Gastroesophageal sphincter (tissue), 4 donors: ENCODE data around the gene AIG1. TPM values are rescaled to one million over a fixed set of nuclear protein-coding genes. Genes with fewer than 3 reads are reported as not detected.
A peak's percentile ranks its signal among the peaks of the same experiment; 100 is the strongest.

Source experiments
- ATAC-seq: fragments of 150-250 bp; one replicate; pipeline ENCODE4 v1.9.1; 2016; ENCODE audit warnings: mild to moderate bottlenecking, moderate library complexity
- H3K27ac ChIP-seq, 4 donors: fragments of 200-600 bp; sonication (generic) in 3 of 4; 1 replicate in 3 of 4; 2 replicates in 1 of 4; pipeline ENCODE4 v1.5.1; 2016 to 2019
- H3K27me3 ChIP-seq: fragments of 200-600 bp; sonication (generic); one replicate; pipeline ENCODE4 v1.5.1; 2019
- H3K36me3 ChIP-seq, 2 donors: fragments of 200-600 bp; sonication (generic); one replicate each; pipeline ENCODE4 v1.5.1; 2019; ENCODE audit warnings: control low read depth in 1 of 2
- H3K4me1 ChIP-seq, 3 donors: fragments of 200-600 bp; sonication (generic); 1 replicate in 2 of 3; 2 replicates in 1 of 3; pipeline ENCODE4 v1.5.1; 2016 to 2019; ENCODE audit warnings: control low read depth in 2 of 3
- H3K4me3 ChIP-seq, 2 donors: fragments of 200-600 bp; sonication (generic); one replicate each; pipeline ENCODE4 v1.5.1; 2019; ENCODE audit warnings: mild to moderate bottlenecking in 1 of 2, moderate library complexity in 1 of 2
- H3K9me3 ChIP-seq, 3 donors: fragments of 200-600 bp; sonication (generic); one replicate each; pipeline ENCODE4 v1.5.1; 2017 to 2019; ENCODE audit warnings: control low read depth in 2 of 3
- EP300 ChIP-seq: sonication (generic); formaldehyde crosslinking; IDR thresholded peaks from one replicate; pipeline ENCODE4 v1.6.1; 2017; ENCODE audit warnings: antibody characterized with exemption, mild to moderate bottlenecking
- POLR2A ChIP-seq, 2 donors: fragments of 450-650 bp; IDR thresholded peaks; one replicate each; pipeline ENCODE4 v1.6.1; 2017; ENCODE audit warnings: antibody characterized with exemption in 2 of 2, mild to moderate bottlenecking in 2 of 2, moderate library complexity in 1 of 2
- POLR2AphosphoS5 ChIP-seq: sonication (generic); formaldehyde crosslinking; IDR thresholded peaks from one replicate; pipeline ENCODE4 v1.6.1; 2017; ENCODE audit warnings: antibody characterized with exemption
- WGBS, 2 donors: methylation state at CpG; one replicate each; pipeline ENCODE4 v1.1.5; 2018; ENCODE audit warnings: low coverage in 1 of 2; 5-methylcytosine and 5-hydroxymethylcytosine counted together
- total RNA-seq, 4 donors: library from RNA; depleted of rRNA; stranded (reverse); fragments of >200 nt; gene quantifications; one replicate each; pipeline ENCODE4 v1.1.0, GENCODE V29; 2016
- TF ChIP-seq, protein P1 (sequence below), 4 experiments: fragments of 200-600 bp in 2 of 4; fragments of 450-650 bp in 2 of 4; sonication (generic) in 1 of 4; IDR thresholded peaks; one replicate each; pipeline ENCODE4 v1.5.1; 2017 to 2019; ENCODE audit warnings: antibody characterized with exemption in 4 of 4, mild to moderate bottlenecking in 2 of 4, moderate library complexity in 2 of 4

Gene AIG1
- total RNA-seq, 4 donors from 2014 or later = 24.0 to 42.0 (median 31.5) TPM

DNA sequence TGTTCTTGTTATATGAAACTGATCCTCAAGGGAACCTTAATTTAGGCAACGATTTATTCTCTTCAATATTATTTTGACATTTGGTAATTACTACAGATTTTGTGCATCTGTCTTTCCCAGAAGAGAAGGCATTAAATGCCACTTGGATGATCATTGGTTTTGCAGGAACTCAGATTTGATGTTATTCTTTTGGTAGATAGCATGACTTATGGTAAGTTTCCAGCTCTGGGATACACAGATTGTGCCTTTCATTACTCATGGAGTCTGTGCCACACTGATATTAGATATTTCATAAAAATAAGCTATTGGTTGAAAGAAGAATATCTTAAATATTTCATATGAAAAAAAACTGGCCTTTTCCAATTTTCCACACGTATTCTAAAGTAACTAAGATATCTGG, 120.1 kb downstream of the AIG1 start:
- Histone ChIP-seq H3K9me3 (no peaks in the 10 kb centered on the region), H3K4me3 (no peak overlapping the region), H3K36me3 (peaks cover 0 to 11% of the 10 kb centered on the region in 2 donors), H3K4me1 (peaks cover 0 to 9% (median 0%) of the 10 kb centered on the region in 3 donors), H3K27ac (no peak overlapping the region), H3K27me3 (no peaks in the 10 kb centered on the region)
- no peak for TF ChIP-seq EP300
- no peak for TF ChIP-seq POLR2A (IDR thresholded peaks at IDR 0.05)
- TF ChIP-seq POLR2AphosphoS5 = no peak
- TF ChIP-seq, protein P1, sequence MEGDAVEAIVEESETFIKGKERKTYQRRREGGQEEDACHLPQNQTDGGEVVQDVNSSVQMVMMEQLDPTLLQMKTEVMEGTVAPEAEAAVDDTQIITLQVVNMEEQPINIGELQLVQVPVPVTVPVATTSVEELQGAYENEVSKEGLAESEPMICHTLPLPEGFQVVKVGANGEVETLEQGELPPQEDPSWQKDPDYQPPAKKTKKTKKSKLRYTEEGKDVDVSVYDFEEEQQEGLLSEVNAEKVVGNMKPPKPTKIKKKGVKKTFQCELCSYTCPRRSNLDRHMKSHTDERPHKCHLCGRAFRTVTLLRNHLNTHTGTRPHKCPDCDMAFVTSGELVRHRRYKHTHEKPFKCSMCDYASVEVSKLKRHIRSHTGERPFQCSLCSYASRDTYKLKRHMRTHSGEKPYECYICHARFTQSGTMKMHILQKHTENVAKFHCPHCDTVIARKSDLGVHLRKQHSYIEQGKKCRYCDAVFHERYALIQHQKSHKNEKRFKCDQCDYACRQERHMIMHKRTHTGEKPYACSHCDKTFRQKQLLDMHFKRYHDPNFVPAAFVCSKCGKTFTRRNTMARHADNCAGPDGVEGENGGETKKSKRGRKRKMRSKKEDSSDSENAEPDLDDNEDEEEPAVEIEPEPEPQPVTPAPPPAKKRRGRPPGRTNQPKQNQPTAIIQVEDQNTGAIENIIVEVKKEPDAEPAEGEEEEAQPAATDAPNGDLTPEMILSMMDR (IDR thresholded peaks at IDR 0.05) = no peak
- 61 to 62% methylated on average over 2 of the region's 2 CpGs for WGBS, 2 donors
- no peak for ATAC-seq

DNA sequence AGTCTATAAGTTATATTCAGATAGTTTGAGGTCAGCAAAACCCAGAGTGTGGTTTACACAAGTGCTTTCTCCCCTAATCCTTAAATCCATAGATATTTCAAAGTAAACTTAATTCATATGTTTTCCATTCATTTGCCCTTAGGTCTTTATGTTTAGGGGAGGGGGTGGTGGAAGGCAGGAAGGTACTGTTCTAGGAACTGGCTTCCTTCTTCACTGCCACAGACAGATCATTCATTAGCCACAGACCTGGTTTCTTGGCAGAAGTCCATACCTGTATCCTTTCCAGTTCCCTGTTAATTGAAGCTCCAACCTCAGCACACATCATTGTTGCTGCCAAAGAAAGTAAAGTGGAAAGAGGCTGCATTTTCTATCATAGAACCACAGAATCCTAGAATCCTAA, 123.0 kb downstream of the AIG1 start:
- no peaks in the 10 kb centered on the region for H3K27me3 ChIP-seq
- no peak for ATAC-seq
- H3K9me3 ChIP-seq = no peaks in the 10 kb centered on the region
- H3K27ac ChIP-seq = no peak overlapping the region
- peaks cover 0 to 28% (median 4%) of the 10 kb centered on the region in 3 donors for H3K4me1 ChIP-seq
- TF ChIP-seq, protein P1 (IDR thresholded peaks at IDR 0.05) = no peak
- no peak for TF ChIP-seq POLR2AphosphoS5
- peaks cover 0 to under 1% of the 10 kb centered on the region in 2 donors for H3K36me3 ChIP-seq
- no peak overlapping the region for H3K4me3 ChIP-seq

DNA sequence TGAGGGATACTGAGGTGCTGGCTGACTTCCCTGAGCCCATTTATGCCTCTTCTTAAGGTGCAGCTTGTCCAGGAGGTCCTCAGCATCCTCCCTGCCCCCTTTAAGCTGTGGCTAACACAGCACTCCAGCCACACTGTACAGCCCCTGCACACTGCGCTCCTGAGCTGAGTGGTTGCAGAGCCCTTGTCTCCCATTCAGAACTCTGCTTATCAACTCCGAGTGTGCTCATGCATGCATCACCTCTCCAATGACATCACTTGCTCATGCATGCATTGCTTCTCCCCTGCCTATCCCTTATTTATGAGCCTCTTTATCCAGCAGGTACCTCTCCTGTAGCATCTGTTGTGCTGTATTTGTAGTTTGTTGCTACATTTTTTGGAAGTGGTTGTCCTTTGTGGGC, 124.6 kb downstream of the AIG1 start:
- TF ChIP-seq POLR2AphosphoS5 (no peak), POLR2A (IDR thresholded peaks at IDR 0.05) (no peak), EP300 (no peak)
- TF ChIP-seq, protein P1 (IDR thresholded peaks at IDR 0.05) = no peak
- Histone ChIP-seq H3K4me3 (no peak overlapping the region), H3K4me1 (peaks cover 0 to 32% (median 4%) of the 10 kb centered on the region in 3 donors), H3K9me3 (no peaks in the 10 kb centered on the region), H3K27me3 (no peaks in the 10 kb centered on the region), H3K36me3 (no peaks in the 10 kb centered on the region), H3K27ac (no peak overlapping the region)
- WGBS, 2 donors = 89 to 90% methylated on average over 2 of the region's 2 CpGs
- no peak for ATAC-seq

DNA sequence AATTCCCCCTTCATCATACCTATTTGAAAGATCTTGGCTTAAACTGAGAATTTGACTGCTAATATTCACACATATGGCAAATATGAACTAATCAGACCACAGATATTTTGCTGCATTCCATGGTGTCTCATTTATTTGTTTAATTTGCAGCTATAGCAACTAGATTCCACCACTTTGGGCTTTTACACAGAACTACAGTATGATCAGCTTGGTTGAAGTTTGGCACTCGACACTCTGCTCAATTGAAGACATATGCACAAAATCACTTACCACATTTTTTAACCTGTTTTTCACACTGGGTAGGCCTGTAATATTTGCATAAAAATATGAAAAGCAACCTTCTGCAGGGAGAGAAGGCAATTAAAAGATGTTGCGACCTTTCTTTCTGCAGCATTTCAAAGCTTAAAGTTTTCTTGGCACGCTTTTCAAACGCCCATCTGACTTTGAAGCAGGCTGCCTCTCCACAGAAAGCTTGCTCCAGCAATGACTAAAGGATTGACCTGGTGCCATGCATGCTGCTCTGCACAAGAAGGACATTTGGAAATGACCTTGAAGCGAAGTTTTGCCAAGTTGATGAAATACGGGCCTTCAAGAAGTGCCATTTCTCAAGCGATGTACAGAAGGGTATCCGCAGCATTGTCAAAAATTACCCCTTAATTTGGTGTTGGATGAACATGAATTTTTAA, 126.7 kb downstream of the AIG1 start:
- Histone ChIP-seq H3K9me3 (no peaks in the 10 kb centered on the region), H3K4me3 (no peak overlapping the region), H3K4me1 (peaks cover 0 to 32% (median 4%) of the 10 kb centered on the region in 3 donors), H3K36me3 (no peaks in the 10 kb centered on the region), H3K27me3 (no peaks in the 10 kb centered on the region), H3K27ac (peak overlapping the region in 1 of 4 donors; percentile 8)
- 29 to 35% methylated on average over 8 of the region's 8 CpGs for WGBS, 2 donors
- TF ChIP-seq EP300 (no peak), POLR2AphosphoS5 (no peak), POLR2A (IDR thresholded peaks at IDR 0.05) (no peak)
- TF ChIP-seq, protein P1 (IDR thresholded peaks at IDR 0.05) = no peak
- ATAC-seq = no peak

DNA sequence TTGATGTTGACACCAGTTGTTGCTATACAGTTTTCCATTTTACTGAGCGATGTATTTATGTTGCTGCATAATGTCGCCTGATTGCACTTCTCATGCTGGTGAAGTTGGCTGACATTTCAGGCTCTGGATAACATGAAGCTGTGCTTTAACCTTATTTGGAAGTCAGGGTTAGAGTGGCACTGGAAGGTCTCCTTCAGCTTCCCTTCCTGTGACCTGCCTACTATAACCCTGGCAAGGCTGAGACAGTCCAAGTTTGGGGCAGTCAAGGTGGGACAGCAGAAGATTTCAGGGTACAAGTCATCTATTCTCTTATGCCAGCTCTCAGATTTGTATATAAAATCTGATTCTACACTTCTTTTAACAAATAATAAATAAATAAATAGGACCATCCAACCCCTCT, 127.6 kb downstream of the AIG1 start:
- H3K27me3 ChIP-seq = no peaks in the 10 kb centered on the region
- TF ChIP-seq, protein P1 (IDR thresholded peaks at IDR 0.05) = no peak
- TF ChIP-seq POLR2A (IDR thresholded peaks at IDR 0.05) (no peak), POLR2AphosphoS5 (no peak), EP300 (no peak)
- 59 to 84% methylated on average over 2 of the region's 2 CpGs for WGBS, 2 donors
- H3K36me3 ChIP-seq = no peaks in the 10 kb centered on the region
- no peak overlapping the region for H3K4me3 ChIP-seq
- no peak for ATAC-seq
- peaks cover 0 to 32% (median 4%) of the 10 kb centered on the region in 3 donors for H3K4me1 ChIP-seq
- no peaks in the 10 kb centered on the region for H3K9me3 ChIP-seq
- peak overlapping the region in 1 of 4 donors; percentile 8 for H3K27ac ChIP-seq
